Osteoblast (primary cell): ENCODE measurements around the gene PIP5K1B. TPM values are rescaled to one million over a fixed set of nuclear protein-coding genes. Genes with fewer than 3 reads are reported as not detected.

Experiments
- DNase-seq: peaks from one replicate; pipeline ENCODE4 v3.0.0; 2011; ENCODE audit warnings: low spot score, mixed read lengths; ENCODE audit not compliant: insufficient read length; ENCODE audit errors: missing footprints
- H2AFZ ChIP-seq: 2 replicates; pipeline ENCODE4 v1.6.0; 2011; ENCODE audit warnings: mild to moderate bottlenecking, low read length
- H3K27ac ChIP-seq: 2 replicates; pipeline ENCODE4 v1.5.1; 2011; ENCODE audit warnings: mild to moderate bottlenecking, low read depth, low read length, moderate library complexity
- H3K27me3 ChIP-seq: 2 replicates; pipeline ENCODE4 v1.6.0; 2012; ENCODE audit warnings: mild to moderate bottlenecking, control low read depth, inconsistent platforms, low read length, moderate library complexity; ENCODE audit not compliant: insufficient read depth
- H3K36me3 ChIP-seq: 2 replicates; pipeline ENCODE4 v1.5.1; 2011; ENCODE audit warnings: mild to moderate bottlenecking, low read length, control low read depth, moderate library complexity; ENCODE audit not compliant: insufficient read depth
- H3K4me1 ChIP-seq: 2 replicates; pipeline ENCODE4 v1.5.1; 2011; ENCODE audit warnings: mild to moderate bottlenecking, low read length, control low read depth, moderate library complexity; ENCODE audit not compliant: insufficient read depth
- H3K4me2 ChIP-seq: 2 replicates; pipeline ENCODE4 v1.6.0; 2011; ENCODE audit warnings: mild to moderate bottlenecking, low read length; ENCODE audit not compliant: insufficient read depth
- H3K4me3 ChIP-seq: fragments of 200-600 bp; sonication (generic); 3 replicates; pipeline ENCODE4 v1.5.1; 2012; ENCODE audit warnings: mild to moderate bottlenecking, low read length, inconsistent platforms; ENCODE audit not compliant: insufficient read depth
- H3K79me2 ChIP-seq: 2 replicates; pipeline ENCODE4 v1.6.0; 2012; ENCODE audit warnings: mild to moderate bottlenecking, low read length, control low read depth, inconsistent platforms; ENCODE audit not compliant: insufficient read depth
- H3K9me3 ChIP-seq: 2 replicates; pipeline ENCODE4 v1.5.1; 2011; ENCODE audit warnings: low read depth, low read length, control low read depth
- H4K20me1 ChIP-seq: 2 replicates; pipeline ENCODE4 v1.6.0; 2012; ENCODE audit warnings: mild to moderate bottlenecking, low read length, control low read depth; ENCODE audit not compliant: insufficient read depth
- CTCF ChIP-seq: IDR thresholded peaks from 2 replicates; pipeline ENCODE4 v1.5.1; 2011; ENCODE audit warnings: mild to moderate bottlenecking, low read depth, low read length, moderate library complexity; ENCODE audit errors: extremely low read depth
- total RNA-seq: library from RNA; depleted of rRNA; stranded (reverse); fragments of >200 nt; gene quantifications from 2 replicates; pipeline ENCODE4 v1.2.3, GENCODE V29; 2012

Gene PIP5K1B
- total RNA-seq, 1 donor: not detected

- no peaks in the 10 kb centered on the region for H3K4me1 ChIP-seq
Observed at GRCh38 chr9:68967800-68968199, 262.8 kb downstream of the PIP5K1B start.

GRCh38 chr9:68969538-68969937 lies 264.5 kb downstream of the PIP5K1B start:
- Histone ChIP-seq H3K27ac (no peak overlapping the region), H3K79me2 (no peaks in the 10 kb centered on the region), H3K27me3 (peaks cover 3% of the 10 kb centered on the region), H4K20me1 (no peaks in the 10 kb centered on the region), H3K4me3 (no peak overlapping the region), H3K9me3 (no peaks in the 10 kb centered on the region), H3K4me1 (no peaks in the 10 kb centered on the region), H3K36me3 (no peaks in the 10 kb centered on the region), H3K4me2 (no peak overlapping the region), H2AFZ (no peak overlapping the region)
- DNase-seq: no peak
- no peak for TF ChIP-seq CTCF

More at GRCh38 chr9:68967800-68968199, 262.8 kb downstream of the PIP5K1B start:
- no peak for DNase-seq
- Histone ChIP-seq H3K79me2 (no peaks in the 10 kb centered on the region), H2AFZ (no peak overlapping the region), H4K20me1 (no peaks in the 10 kb centered on the region), H3K9me3 (no peaks in the 10 kb centered on the region), H3K27ac (no peak overlapping the region), H3K27me3 (peaks cover 3% of the 10 kb centered on the region), H3K4me2 (no peak overlapping the region), H3K4me3 (no peak overlapping the region), H3K36me3 (no peaks in the 10 kb centered on the region)
- no peak for TF ChIP-seq CTCF

- Histone ChIP-seq H3K27ac (no peak overlapping the region), H3K79me2 (no peaks in the 10 kb centered on the region), H3K36me3 (no peaks in the 10 kb centered on the region), H2AFZ (no peak overlapping the region), H3K27me3 (no peaks in the 10 kb centered on the region), H3K4me2 (no peak overlapping the region), H4K20me1 (no peaks in the 10 kb centered on the region), H3K9me3 (no peaks in the 10 kb centered on the region), H3K4me3 (no peak overlapping the region), H3K4me1 (no peaks in the 10 kb centered on the region)
- no peak for TF ChIP-seq CTCF
- DNase-seq: no peak
Observed at GRCh38 chr9:68970151-68970550, 265.1 kb downstream of the PIP5K1B start.

GRCh38 chr9:68973619-68974018 lies 268.6 kb downstream of the PIP5K1B start:
- Histone ChIP-seq H3K4me2 (no peak overlapping the region), H3K36me3 (no peaks in the 10 kb centered on the region), H3K9me3 (no peaks in the 10 kb centered on the region), H3K79me2 (no peaks in the 10 kb centered on the region), H3K27me3 (no peaks in the 10 kb centered on the region), H3K4me3 (no peak overlapping the region), H3K27ac (no peak overlapping the region), H2AFZ (no peak overlapping the region), H3K4me1 (no peaks in the 10 kb centered on the region), H4K20me1 (no peaks in the 10 kb centered on the region)
- no peak for DNase-seq
- TF ChIP-seq CTCF: no peak
